Karpas-422 (cell line): Measurements from ENCODE around the gene CEACAM1. TPM values are rescaled to one million over a fixed set of nuclear protein-coding genes. Genes with fewer than 3 reads are reported as not detected.
"Not testable (repeated sequence)": the region's sequence is repeated elsewhere in the genome, so short reads cannot be mapped to it uniquely, and the experiment has no call there.

Experiments used
- DNase-seq: peaks from one replicate; pipeline ENCODE4 v3.0.0-alpha.2; 2015
- H2AFZ ChIP-seq: fragments of 200-600 bp; sonication (generic); 2 replicates; pipeline ENCODE4 v1.6.1; 2014; ENCODE audit warnings: antibody characterized with exemption, low read length, mixed read lengths
- H3K27ac ChIP-seq: fragments of 200-600 bp; sonication (generic); 2 replicates; pipeline ENCODE4 v1.5.1; 2014; ENCODE audit warnings: mild to moderate bottlenecking, low read length, moderate library complexity
- H3K27me3 ChIP-seq: fragments of 200-600 bp; sonication (generic); 2 replicates; pipeline ENCODE4 v1.6.1; 2014; ENCODE audit warnings: low read length, mixed read lengths
- H3K36me3 ChIP-seq: fragments of 200-600 bp; sonication (generic); 2 replicates; pipeline ENCODE4 v1.6.1; 2014; ENCODE audit warnings: low read length, mixed read lengths; ENCODE audit not compliant: insufficient read depth
- H3K4me1 ChIP-seq: fragments of 200-600 bp; sonication (generic); 2 replicates; pipeline ENCODE4 v1.6.1; 2014; ENCODE audit warnings: mild to moderate bottlenecking, low read length, mixed read lengths
- H3K4me2 ChIP-seq: fragments of 200-600 bp; sonication (generic); 2 replicates; pipeline ENCODE4 v1.6.1; 2014; ENCODE audit warnings: low read length, low read depth, mild to moderate bottlenecking; ENCODE audit not compliant: poor library complexity, severe bottlenecking
- H3K4me3 ChIP-seq: fragments of 200-600 bp; sonication (generic); 2 replicates; pipeline ENCODE4 v1.5.1; 2014; ENCODE audit warnings: mild to moderate bottlenecking, antibody characterized with exemption, low read length, mixed read lengths
- H3K79me2 ChIP-seq: fragments of 200-600 bp; sonication (generic); 2 replicates; pipeline ENCODE4 v1.6.1; 2014; ENCODE audit warnings: mild to moderate bottlenecking, low read length, mixed read lengths
- H3K9ac ChIP-seq: fragments of 200-600 bp; sonication (generic); 2 replicates; pipeline ENCODE4 v1.6.0; 2014; ENCODE audit warnings: low read length
- H3K9me2 ChIP-seq: fragments of 200-600 bp; sonication (generic), shearing (Covaris generic); replicated peaks from 2 replicates; pipeline ENCODE4 v1.6.0; 2014; ENCODE audit warnings: mild to moderate bottlenecking, low read length, moderate library complexity; ENCODE audit not compliant: insufficient read depth
- H3K9me3 ChIP-seq: fragments of 300-700, 200-600 bp; sonication (generic); 2 replicates; pipeline ENCODE4 v1.6.1; 2014; ENCODE audit warnings: low read length, mixed read lengths
- H4K20me1 ChIP-seq: fragments of 200-600 bp; sonication (generic); 2 replicates; pipeline ENCODE4 v1.6.1; 2014; ENCODE audit warnings: mild to moderate bottlenecking, antibody characterized with exemption, low read length, low read depth; ENCODE audit not compliant: insufficient read depth
- total RNA-seq: library from RNA; depleted of rRNA; stranded (reverse); fragments of >200 nt; shearing (Covaris generic); gene quantifications from 2 replicates; pipeline ENCODE4 v1.2.3, GENCODE V29; 2014; ENCODE audit warnings: low replicate concordance

CEACAM1 gene
- total RNA-seq, 1 experiment from 2014 or later = 0.56 TPM

- H3K4me2 ChIP-seq = no peak overlapping the region
- H2AFZ ChIP-seq = no peak overlapping the region
- H3K9me2 ChIP-seq = no peaks in the 10 kb centered on the region
- H3K36me3 ChIP-seq = no peaks in the 10 kb centered on the region
- H4K20me1 ChIP-seq = no peaks in the 10 kb centered on the region
- no peaks in the 10 kb centered on the region for H3K79me2 ChIP-seq
- no peak overlapping the region for H3K4me3 ChIP-seq
- no peak overlapping the region for H3K9ac ChIP-seq
- no peaks in the 10 kb centered on the region for H3K27me3 ChIP-seq
- no peaks in the 10 kb centered on the region for H3K4me1 ChIP-seq
- DNase-seq = no peak
- no peaks in the 10 kb centered on the region for H3K9me3 ChIP-seq
- no peak overlapping the region for H3K27ac ChIP-seq
Measured at GRCh38 chr19:42512743-42513304, 15.5 kb downstream of the CEACAM1 start.

GRCh38 chr19:42512130-42512636 is 16.1 kb downstream of the CEACAM1 start:
- no peak overlapping the region for H3K9ac ChIP-seq
- no peak overlapping the region for H3K27ac ChIP-seq
- no peak overlapping the region for H3K4me3 ChIP-seq
- H3K27me3 ChIP-seq = no peaks in the 10 kb centered on the region
- no peaks in the 10 kb centered on the region for H3K4me1 ChIP-seq
- no peaks in the 10 kb centered on the region for H3K79me2 ChIP-seq
- no peak for DNase-seq
- H3K4me2 ChIP-seq = no peak overlapping the region
- H4K20me1 ChIP-seq = no peaks in the 10 kb centered on the region
- no peaks in the 10 kb centered on the region for H3K9me2 ChIP-seq
- H3K36me3 ChIP-seq = no peaks in the 10 kb centered on the region
- no peak overlapping the region for H2AFZ ChIP-seq
- H3K9me3 ChIP-seq = no peaks in the 10 kb centered on the region

- no peak for DNase-seq
- Histone ChIP-seq H3K9me3 (no peaks in the 10 kb centered on the region), H3K9me2 (no peaks in the 10 kb centered on the region), H3K79me2 (no peaks in the 10 kb centered on the region), H3K4me3 (no peak overlapping the region), H3K4me2 (no peak overlapping the region), H2AFZ (no peak overlapping the region), H3K4me1 (peaks cover 4% of the 10 kb centered on the region), H3K27ac (no peak overlapping the region), H3K9ac (no peak overlapping the region), H3K36me3 (no peaks in the 10 kb centered on the region), H3K27me3 (no peaks in the 10 kb centered on the region), H4K20me1 (no peaks in the 10 kb centered on the region)
Measured at GRCh38 chr19:42511340-42511739, 16.9 kb downstream of the CEACAM1 start.

GRCh38 chr19:42508892-42509444 is 19.3 kb downstream of the CEACAM1 start:
- no peak overlapping the region for H3K9ac ChIP-seq
- H3K79me2 ChIP-seq = no peaks in the 10 kb centered on the region
- no peaks in the 10 kb centered on the region for H3K36me3 ChIP-seq
- DNase-seq = no peak
- H3K27me3 ChIP-seq = no peaks in the 10 kb centered on the region
- H3K4me1 ChIP-seq = peaks cover 5% of the 10 kb centered on the region
- H2AFZ ChIP-seq = no peak overlapping the region
- H3K9me2 ChIP-seq = no peaks in the 10 kb centered on the region
- no peaks in the 10 kb centered on the region for H3K9me3 ChIP-seq
- no peak overlapping the region for H3K27ac ChIP-seq
- H3K4me2 ChIP-seq = no peak overlapping the region
- H3K4me3 ChIP-seq = no peak overlapping the region
- H4K20me1 ChIP-seq = no peaks in the 10 kb centered on the region

DNA sequence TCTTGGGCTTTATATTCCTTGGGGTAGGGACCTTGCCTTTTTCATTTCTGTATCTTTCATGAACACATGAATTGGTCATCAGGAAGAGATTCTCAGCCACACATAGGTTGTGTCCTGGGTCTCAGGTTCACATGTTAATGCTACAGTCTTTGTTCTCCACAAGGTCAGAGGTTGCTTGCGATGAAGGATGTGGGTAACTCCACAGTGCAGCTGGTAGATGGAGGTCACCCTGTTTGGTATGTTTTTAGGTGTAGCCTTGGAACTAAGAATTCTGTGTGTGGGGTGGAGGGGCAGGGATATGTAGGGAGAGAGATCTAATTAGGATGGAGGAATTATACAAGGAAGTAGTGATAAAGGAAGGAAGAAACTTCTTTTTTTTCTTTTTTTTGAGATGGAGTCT is 23.2 kb downstream of the CEACAM1 start:
- Histone ChIP-seq H3K36me3 (no peaks in the 10 kb centered on the region), H3K4me3 (no peak overlapping the region), H2AFZ (no peak overlapping the region), H3K27me3 (no peaks in the 10 kb centered on the region), H3K4me1 (peaks cover 5% of the 10 kb centered on the region), H3K4me2 (no peak overlapping the region), H3K9ac (no peak overlapping the region), H3K27ac (no peak overlapping the region), H4K20me1 (no peaks in the 10 kb centered on the region), H3K79me2 (no peaks in the 10 kb centered on the region), H3K9me2 (no peaks in the 10 kb centered on the region), H3K9me3 (no peaks in the 10 kb centered on the region)
- DNase-seq = no peak

DNA sequence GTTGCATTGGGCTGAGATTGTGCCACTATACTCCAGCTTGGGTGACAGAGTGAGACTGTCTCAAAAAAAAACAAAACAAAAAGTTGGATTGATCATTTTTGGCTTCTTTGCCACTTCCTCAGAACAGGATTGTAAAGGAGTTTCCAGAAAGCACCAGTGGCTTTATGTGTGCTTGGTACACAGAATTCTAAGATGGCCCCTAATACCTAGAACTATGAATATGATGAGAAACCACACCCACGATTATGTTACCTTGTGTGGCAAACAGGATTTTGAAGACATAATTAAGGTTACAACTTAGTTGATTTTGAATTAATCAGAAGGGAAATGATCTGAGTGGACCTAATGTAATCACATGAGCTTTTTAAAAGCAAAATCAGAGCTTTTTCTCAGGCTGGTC is 26.5 kb downstream of the CEACAM1 start:
- no peaks in the 10 kb centered on the region for H3K27me3 ChIP-seq
- no peaks in the 10 kb centered on the region for H4K20me1 ChIP-seq
- no peak overlapping the region for H2AFZ ChIP-seq
- no peaks in the 10 kb centered on the region for H3K9me3 ChIP-seq
- DNase-seq = no peak
- H3K4me3 ChIP-seq = no peak overlapping the region
- H3K9ac ChIP-seq = no peak overlapping the region
- H3K79me2 ChIP-seq = no peaks in the 10 kb centered on the region
- H3K9me2 ChIP-seq = no peaks in the 10 kb centered on the region
- peaks cover 21% of the 10 kb centered on the region for H3K4me1 ChIP-seq
- H3K36me3 ChIP-seq = no peaks in the 10 kb centered on the region
- no peak overlapping the region for H3K27ac ChIP-seq
- no peak overlapping the region for H3K4me2 ChIP-seq

DNA sequence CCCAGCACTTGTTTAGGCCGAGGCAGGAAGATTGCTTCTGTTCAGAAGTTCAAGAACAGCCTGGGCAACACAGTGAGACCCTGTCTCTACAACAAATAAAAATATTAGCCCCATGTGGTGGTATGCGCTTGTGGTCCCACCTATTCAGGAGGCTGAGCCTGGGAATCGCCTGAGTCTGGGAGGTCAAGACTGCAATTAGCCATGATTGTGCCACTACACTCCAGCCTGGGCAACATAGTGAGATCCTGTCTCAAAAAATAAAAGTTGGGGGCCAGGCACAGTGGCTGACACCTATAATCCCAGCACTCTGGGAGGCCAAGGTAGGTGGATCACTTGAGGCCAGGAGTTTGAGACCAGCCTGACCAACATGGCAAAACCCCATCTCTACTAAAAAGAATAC is 27.0 kb downstream of the CEACAM1 start:
- not testable (repeated sequence) for H3K9ac ChIP-seq, H3K79me2 ChIP-seq, H3K36me3 ChIP-seq, DNase-seq, H2AFZ ChIP-seq, H3K27ac ChIP-seq, H3K27me3 ChIP-seq, H4K20me1 ChIP-seq, H3K4me2 ChIP-seq, H3K9me2 ChIP-seq, H3K9me3 ChIP-seq, H3K4me3 ChIP-seq
- peaks cover 18% of the 10 kb centered on the region for H3K4me1 ChIP-seq

DNA sequence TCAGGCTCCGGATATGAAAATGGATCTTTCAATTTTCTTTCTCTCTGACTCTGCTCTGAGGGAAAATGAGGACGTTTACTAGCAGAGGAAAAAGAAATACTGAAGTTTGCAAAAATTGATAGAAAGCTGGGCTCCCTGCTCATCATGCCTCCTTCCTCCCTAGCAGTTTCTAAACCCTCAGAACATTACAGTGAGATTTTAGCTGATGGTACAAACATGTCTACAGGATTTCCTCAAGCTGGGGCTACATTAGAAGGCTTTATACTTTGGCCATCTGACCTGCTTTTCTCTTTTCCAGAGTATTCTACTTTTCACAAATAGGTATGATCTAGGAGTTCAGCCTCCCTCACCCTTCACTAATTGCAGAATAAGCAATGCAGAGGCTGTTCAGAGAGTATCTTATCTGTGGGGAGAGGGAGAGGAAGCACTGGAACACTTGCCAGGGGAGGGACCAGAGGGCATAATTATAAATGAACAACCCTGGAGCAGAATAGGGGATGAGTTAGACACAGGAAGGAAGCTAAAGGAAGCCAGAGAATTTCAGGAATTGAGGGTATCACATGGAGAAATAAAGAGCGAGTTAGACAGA is 30.0 kb downstream of the CEACAM1 start:
- Histone ChIP-seq H3K27ac (no peak overlapping the region), H3K4me3 (no peak overlapping the region), H3K9ac (no peak overlapping the region), H3K27me3 (no peaks in the 10 kb centered on the region), H3K9me3 (no peaks in the 10 kb centered on the region), H3K4me1 (peaks cover 18% of the 10 kb centered on the region), H2AFZ (peak overlapping the region; percentile 63), H3K79me2 (no peaks in the 10 kb centered on the region), H3K36me3 (no peaks in the 10 kb centered on the region), H3K9me2 (no peaks in the 10 kb centered on the region), H4K20me1 (no peaks in the 10 kb centered on the region), H3K4me2 (no peak overlapping the region)
- DNase-seq = no peak
